NCI-H510A (cell line): ENCODE results near the gene CCDC127.
"Not testable (repeated sequence)": the region's sequence is repeated elsewhere in the genome, so short reads cannot be mapped to it uniquely, and the experiment has no call there.

Source experiments
- DNase-seq: peaks from one replicate; lab custom pipeline; 2025; lab: John Stamatoyannopoulos, UW

Gene CCDC127

GRCh38 chr5:233426-233825 is 15.5 kb upstream of the CCDC127 start:
- not testable (repeated sequence) for DNase-seq

- no peak for DNase-seq
Observed at GRCh38 chr5:231661-232060, 13.7 kb upstream of the CCDC127 start.

GRCh38 chr5:230711-231110 is 12.8 kb upstream of the CCDC127 start:
- DNase-seq = no peak

GRCh38 chr5:228886-229285 is 10.9 kb upstream of the CCDC127 start:
- no peak for DNase-seq

- DNase-seq = not testable (repeated sequence)
Observed at GRCh38 chr5:227375-227774, 9.4 kb upstream of the CCDC127 start.

- no peak for DNase-seq
Observed at GRCh38 chr5:225334-225733, 7.4 kb upstream of the CCDC127 start.

GRCh38 chr5:223791-224190 is 5.8 kb upstream of the CCDC127 start:
- no peak for DNase-seq

GRCh38 chr5:222951-223715 is 5.2 kb upstream of the CCDC127 start:
- not testable (repeated sequence) for DNase-seq

- DNase-seq = no peak
Observed at GRCh38 chr5:219991-220390, 2.0 kb upstream of the CCDC127 start.

- no peak for DNase-seq
Observed at GRCh38 chr5:219460-219863, 1.5 kb upstream of the CCDC127 start.

GRCh38 chr5:218457-219291 is 721 bp upstream of the CCDC127 start:
- DNase-seq = no peak

GRCh38 chr5:216076-216475 is 1.9 kb downstream of the CCDC127 start:
- DNase-seq = not testable (repeated sequence)

- not testable (repeated sequence) for DNase-seq
Observed at GRCh38 chr5:215256-215655, 2.7 kb downstream of the CCDC127 start.

GRCh38 chr5:213803-214395 is 4.1 kb downstream of the CCDC127 start:
- no peak for DNase-seq

- DNase-seq = no peak
Observed at GRCh38 chr5:208449-209114, 9.4 kb downstream of the CCDC127 start.

- DNase-seq = no peak
Observed at GRCh38 chr5:207599-207998, 10.4 kb downstream of the CCDC127 start.

GRCh38 chr5:206927-207536 is 10.9 kb downstream of the CCDC127 start:
- no peak for DNase-seq

- no peak for DNase-seq
Observed at GRCh38 chr5:206406-206805, 11.5 kb downstream of the CCDC127 start.

- no peak for DNase-seq
Observed at GRCh38 chr5:204966-205670, 12.8 kb downstream of the CCDC127 start.

- no peak for DNase-seq
Observed at GRCh38 chr5:204462-204861, 13.5 kb downstream of the CCDC127 start.

- no peak for DNase-seq
Observed at GRCh38 chr5:204001-204400, 14.0 kb downstream of the CCDC127 start.
